Bone marrow (tissue), 2 donors: ENCODE results near the gene CCDC178.
"Not testable (repeated sequence)": the region's sequence is repeated elsewhere in the genome, so short reads cannot be mapped to it uniquely, and the experiment has no call there.

ENCODE experiments used
- DNase-seq, 2 donors: peaks; one replicate each; lab custom pipeline; 2025; lab: John Stamatoyannopoulos, UW

The CCDC178 gene

GRCh38 chr18:33440060-33441043 is at the start of gene CCDC178:
Gene CCDC178, minus strand, starts transcription at chr18:33440721. Its CDS starts 28,633 bp downstream, at chr18:33412088.
- DNase-seq, result no peak

- no peak for DNase-seq
These were observed 43.4 kb upstream of the CCDC178 start for GRCh38 chr18:33483908-33484307.

- DNase-seq, result no peak
These were observed 32.0 kb upstream of the CCDC178 start for GRCh38 chr18:33472509-33472908.

GRCh38 chr18:33470216-33470615 is 29.7 kb upstream of the CCDC178 start:
- DNase-seq, result no peak

GRCh38 chr18:33469699-33470098 is 29.2 kb upstream of the CCDC178 start:
- no peak for DNase-seq

GRCh38 chr18:33467531-33467930 is 27.0 kb upstream of the CCDC178 start:
- no peak for DNase-seq

GRCh38 chr18:33466822-33467221 is 26.3 kb upstream of the CCDC178 start:
- DNase-seq, result no peak

- DNase-seq, result no peak
These were observed 20.2 kb upstream of the CCDC178 start for GRCh38 chr18:33460681-33461080.

- no peak for DNase-seq
These were observed 19.1 kb upstream of the CCDC178 start for GRCh38 chr18:33459612-33460011.

GRCh38 chr18:33446604-33447003 is 6.1 kb upstream of the CCDC178 start:
- DNase-seq, result no peak

GRCh38 chr18:33444709-33445108 is 4.2 kb upstream of the CCDC178 start:
- no peak for DNase-seq

- DNase-seq, result no peak
These were observed 7.7 kb downstream of the CCDC178 start for GRCh38 chr18:33432857-33433256.

GRCh38 chr18:33427549-33427948 is 13.0 kb downstream of the CCDC178 start:
- no peak for DNase-seq

- no peak for DNase-seq
These were observed 16.1 kb downstream of the CCDC178 start for GRCh38 chr18:33424266-33424946.

- no peak for DNase-seq
These were observed 19.3 kb downstream of the CCDC178 start for GRCh38 chr18:33421225-33421624.

GRCh38 chr18:33404244-33404873 is 36.2 kb downstream of the CCDC178 start:
- no peak for DNase-seq

GRCh38 chr18:33398939-33399338 is 41.6 kb downstream of the CCDC178 start:
- not testable (repeated sequence) for DNase-seq

GRCh38 chr18:33375829-33376228 is 64.7 kb downstream of the CCDC178 start:
- no peak for DNase-seq

- DNase-seq, result no peak
These were observed 68.1 kb downstream of the CCDC178 start for GRCh38 chr18:33372442-33372841.

- no peak for DNase-seq
These were observed 70.6 kb downstream of the CCDC178 start for GRCh38 chr18:33369711-33370449.

GRCh38 chr18:33356735-33357134 is 83.8 kb downstream of the CCDC178 start:
- no peak for DNase-seq

GRCh38 chr18:33355756-33356155 is 84.8 kb downstream of the CCDC178 start:
- no peak for DNase-seq
